NCI-H82 treated with DMSO at 0.1 percent for 48 hours (cell line): ENCODE data around the gene AOC1.

Experiments
- DNase-seq: peaks from one replicate; lab custom pipeline; 2025; ENCODE audit not compliant: unreplicated experiment; lab: John Stamatoyannopoulos, UW

AOC1 gene

GRCh38 chr7:150831851-150832250 lies 20.5 kb upstream of the AOC1 start:
- DNase-seq: no peak

- DNase-seq: no peak
Observed at GRCh38 chr7:150835019-150835418, 17.3 kb upstream of the AOC1 start.

DNA sequence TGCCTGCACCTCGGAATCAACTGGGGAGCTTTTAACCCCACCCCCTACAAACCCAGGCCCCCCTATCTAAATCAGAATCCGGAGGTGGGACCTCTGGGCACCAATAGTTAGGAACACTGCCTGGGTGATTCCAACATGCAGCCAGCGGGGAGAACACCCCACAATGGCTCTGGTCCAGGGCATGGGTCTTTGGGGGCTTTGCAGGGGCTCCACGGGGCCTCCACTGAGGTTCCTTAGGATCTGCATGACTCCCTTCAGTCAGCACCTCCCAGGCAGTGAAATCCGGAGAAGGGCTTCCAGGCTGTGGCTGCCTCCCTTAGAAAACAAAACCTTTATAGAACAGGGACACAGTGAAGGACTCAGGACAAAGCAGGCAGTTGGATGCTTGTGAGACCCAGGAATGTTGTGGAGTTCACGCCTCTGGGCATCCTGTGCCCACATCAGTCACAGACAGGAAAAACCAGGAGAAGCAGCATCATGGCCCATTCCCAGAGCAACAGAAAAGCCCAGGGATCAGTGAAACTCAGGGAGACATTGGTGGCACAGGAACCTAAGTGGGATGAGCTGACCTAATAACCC lies 16.5 kb upstream of the AOC1 start:
- DNase-seq: no peak

DNA sequence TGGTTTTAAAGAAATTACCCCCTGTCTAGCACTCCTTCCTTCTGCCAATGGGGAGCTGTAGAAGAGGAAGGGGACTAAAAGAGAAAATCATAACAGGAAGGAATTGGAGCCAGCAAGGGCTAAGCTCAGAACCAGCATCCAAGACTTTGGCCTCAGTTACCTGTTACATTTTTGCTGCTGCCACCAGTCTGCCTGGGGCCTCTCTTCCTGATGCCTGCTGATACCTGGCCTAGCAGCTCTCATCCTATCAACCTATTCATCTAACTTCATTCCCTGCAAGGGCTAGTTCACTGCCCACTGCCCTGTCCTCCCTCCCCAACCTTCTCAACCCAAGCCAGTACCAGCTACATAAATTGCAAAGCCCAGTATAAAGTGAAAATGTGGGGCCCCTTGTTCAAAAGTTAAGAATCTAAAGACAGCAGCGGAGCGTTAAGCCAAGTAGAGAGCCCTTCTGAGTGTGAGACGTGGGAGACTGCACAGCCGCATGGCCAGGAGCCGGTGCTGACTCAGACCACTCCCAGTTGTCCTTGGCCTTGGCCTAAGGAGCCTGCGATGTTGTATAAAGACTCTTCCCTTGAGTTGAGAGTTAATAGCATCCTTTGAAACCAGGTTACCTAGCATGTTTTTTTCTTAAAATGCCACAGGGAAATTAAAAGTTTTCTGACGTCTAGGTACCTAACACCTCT lies 13.2 kb upstream of the AOC1 start:
- no peak for DNase-seq

GRCh38 chr7:150842018-150842417 lies 10.3 kb upstream of the AOC1 start:
- DNase-seq: no peak

DNA sequence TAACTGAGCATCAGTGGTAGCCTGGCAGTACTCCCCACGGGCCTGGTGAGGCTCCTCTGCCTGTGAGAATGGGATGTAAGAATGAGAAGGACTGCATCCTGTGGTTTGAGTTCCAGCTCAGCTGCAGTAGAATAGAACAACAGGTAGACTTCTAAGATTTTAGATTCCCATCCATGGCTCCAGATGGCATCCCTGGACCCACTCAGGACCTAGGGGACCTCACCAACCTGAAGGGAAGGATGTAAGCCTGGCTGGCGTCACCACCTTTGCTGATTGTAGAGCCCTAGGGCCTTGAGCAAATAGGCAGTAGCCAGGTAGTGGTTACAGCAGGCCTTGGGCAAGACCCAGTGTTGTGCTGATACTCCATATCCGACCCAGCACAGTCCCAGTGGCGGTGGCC lies 9.6 kb upstream of the AOC1 start:
- no peak for DNase-seq

- no peak for DNase-seq
Observed at GRCh38 chr7:150845421-150845861, 6.9 kb upstream of the AOC1 start.

DNA sequence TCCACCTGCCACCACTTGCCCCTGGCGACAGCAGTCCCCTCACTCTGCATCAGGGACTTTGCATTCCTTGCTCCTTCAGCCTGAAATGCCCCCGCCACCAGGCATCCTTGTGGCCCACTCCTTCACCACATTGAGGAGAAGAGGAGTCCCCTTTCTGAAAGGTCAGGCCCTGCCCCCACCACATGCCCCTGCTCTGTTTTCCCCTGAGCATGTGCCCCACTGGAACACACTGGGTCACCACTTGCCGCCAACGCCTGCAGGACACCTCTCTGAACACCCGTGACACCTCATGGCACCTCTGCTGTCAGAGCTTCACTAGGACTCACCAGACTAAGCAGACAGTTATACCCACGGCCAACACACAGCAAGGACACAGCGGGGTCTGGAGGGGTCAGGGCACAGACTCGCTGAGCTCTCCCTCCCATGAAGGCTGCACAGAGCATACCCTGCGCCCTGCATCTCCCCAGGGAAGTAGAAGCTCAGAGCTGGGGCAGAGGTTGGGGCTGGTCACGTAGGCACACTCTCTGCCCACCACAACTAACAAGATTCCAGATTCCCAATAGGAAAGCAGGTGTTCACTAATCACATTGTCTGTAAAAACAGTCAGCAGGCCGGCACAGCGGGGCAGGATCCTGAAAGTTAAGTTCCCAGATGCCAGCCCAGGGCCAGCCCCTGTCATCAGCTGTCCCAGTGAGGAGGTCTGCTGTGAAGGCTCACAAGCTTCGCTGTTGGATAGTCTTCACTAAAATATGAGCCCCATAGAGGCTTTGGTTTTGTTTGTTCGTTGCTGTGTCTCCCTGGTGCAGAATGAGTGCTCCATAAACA lies 5.8 kb upstream of the AOC1 start:
- DNase-seq: peak; percentile 2

DNA sequence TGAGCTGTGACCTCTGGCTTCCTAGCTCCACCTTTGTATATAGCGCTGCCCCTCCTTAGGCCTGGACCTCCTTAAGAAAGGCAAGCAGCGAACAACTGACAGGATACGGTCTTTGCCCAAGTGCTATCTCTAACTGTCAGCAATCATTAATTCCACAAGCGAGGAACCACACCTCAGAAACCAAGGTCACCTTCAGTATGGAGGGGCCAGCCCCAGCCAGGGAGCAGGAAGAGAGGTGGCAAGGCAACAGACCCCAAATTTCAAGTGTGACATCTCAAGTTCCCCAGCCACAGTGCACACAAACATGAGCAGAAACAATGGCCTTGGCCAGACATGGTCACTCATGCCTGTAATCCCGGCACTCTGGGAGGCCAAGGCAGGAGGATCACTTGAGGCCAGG lies 4.8 kb upstream of the AOC1 start:
- DNase-seq: no peak

GRCh38 chr7:150848111-150848510 lies 4.2 kb upstream of the AOC1 start:
- DNase-seq: no peak

DNA sequence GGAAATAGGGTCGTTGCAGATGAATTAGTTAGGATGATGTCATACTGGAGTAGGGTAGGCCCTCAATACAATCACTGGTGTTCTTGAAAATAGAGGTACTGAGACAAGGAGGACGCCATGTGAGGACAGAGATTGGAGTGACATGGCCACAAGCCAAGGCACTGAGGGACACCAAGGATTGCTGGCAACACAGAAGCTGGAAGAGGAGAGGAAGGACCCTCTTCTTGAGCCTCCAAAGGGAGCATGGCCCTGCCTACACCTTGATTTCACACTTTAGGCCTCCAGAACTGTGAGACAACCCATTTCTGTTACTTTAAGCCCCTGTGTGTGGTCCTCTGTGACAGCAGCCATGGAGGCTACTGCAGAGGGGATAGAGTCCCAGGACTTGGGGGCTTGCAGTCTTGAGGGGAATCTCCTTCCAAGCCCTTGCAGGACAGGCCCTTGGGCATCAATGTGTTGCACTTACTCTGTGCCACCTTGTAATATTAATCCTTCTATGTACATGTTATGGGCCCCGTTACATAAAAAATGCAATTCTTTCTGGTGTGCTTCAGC lies 3.7 kb upstream of the AOC1 start:
- no peak for DNase-seq

DNA sequence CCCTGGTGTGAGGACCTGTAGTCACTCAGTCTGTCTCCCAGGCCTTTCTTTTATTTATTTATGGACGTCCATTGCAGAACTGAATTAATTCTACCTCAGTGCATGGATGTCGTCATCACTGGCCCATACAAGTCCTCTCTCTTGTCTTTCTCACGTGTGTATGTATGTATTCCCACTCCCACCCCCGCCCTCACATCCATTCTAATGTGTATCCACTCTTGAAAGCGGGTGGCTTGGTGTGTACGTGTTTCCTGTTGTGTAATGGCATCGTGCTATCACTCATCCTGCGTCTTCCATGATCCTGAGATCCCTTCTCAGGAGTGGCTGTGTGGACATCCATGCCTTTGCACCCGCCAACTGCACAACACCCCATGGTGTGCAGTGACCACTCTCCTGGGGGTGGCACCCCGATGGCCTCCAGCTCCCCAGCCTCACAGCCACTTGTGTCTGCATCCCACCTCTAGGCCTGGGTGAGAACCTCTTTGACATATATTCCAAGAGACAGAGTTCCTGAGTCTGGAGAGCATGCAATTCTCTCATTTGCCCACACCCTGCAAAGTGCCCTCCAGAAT lies 3.0 kb upstream of the AOC1 start:
- DNase-seq: no peak

- no peak for DNase-seq
Observed at GRCh38 chr7:150850273-150850672, 2.0 kb upstream of the AOC1 start.

GRCh38 chr7:150851492-150852370 lies 586 bp upstream of the AOC1 start:
- DNase-seq: no peak

DNA sequence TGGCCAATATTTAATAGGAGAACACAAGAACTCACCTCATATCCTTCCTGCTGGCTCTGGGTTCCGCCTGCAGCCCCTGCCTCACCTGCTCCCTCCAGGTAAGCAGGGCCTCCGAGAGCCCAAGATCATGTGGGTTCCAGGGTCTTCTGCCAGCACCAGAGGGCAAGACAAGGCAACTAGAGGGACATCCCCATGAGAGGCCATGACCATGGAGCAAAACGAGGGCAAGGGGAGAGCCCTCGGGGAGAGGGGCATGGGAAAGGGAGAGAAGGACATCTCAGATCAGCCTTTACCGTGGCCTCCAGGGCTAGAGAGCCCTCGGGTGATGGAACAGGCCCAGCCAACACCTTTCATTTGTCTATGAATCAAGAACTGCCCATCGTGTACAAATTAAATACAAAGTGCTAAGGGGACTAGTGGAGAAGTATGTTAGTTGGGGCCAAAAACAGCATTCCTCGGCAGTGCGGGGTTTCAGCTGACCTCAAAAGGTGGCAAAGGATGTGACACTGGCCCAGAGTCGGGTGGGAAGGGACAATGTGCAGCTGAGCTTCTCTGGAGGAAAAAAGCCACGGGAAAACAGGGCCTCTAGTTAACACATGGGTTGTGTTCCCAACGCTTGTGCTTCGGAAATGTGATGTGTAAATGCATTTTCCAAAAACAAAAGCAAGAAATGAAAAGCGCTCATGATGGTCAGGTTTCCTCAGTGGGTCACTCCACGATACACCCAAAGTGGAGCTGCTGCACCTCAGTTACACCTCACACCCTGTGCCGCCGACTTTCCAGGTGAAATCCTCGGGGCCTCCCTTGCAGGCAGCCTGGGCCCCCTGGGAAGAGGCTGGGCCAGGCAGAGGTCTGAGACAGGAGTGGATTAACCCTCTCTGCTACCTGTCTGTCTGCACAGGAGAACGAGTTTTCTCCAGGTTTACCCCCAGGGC lies 2.0 kb downstream of the AOC1 start:
- DNase-seq: no peak

DNA sequence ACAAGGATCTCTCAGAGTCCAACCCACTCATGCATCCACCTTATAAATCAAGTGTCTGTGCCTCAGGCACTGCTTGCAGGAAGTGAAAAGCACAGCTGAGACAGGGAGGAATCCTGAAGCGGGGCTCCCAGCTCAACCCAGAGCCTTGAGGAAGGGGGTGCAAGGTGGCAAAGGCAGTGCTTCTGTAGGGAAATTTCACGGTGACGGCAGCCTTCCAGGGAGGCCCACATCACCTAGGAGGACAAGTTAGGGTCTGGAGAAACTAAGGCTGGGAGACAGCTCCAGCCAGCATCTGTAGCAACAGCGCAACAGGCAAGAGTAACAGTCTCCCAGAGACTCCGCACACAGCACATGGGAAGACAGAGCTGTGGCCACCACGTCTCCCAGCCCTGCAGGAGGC lies 2.7 kb downstream of the AOC1 start:
- DNase-seq: no peak

- no peak for DNase-seq
Observed at GRCh38 chr7:150855476-150856302, 3.4 kb downstream of the AOC1 start.
